PC-9 (cell line): Measurements from ENCODE around the gene AFF4. TPM values are rescaled to one million over a fixed set of nuclear protein-coding genes. Genes with fewer than 3 reads are reported as not detected.
A peak's percentile ranks its signal among the peaks of the same experiment; 100 is the strongest.
"Not testable (repeated sequence)": the region's sequence is repeated elsewhere in the genome, so short reads cannot be mapped to it uniquely, and the experiment has no call there.

ENCODE experiments used
- BruUV-seq: library from RNA; stranded (reverse); fragments of 400-500 nt; replicated peaks from 2 replicates; lab custom pipeline; 2021; lab: Mats Ljungman, UMichigan
- CTCF ChIA-PET: fragments of 300-600 bp; sonication (Branson Sonifier 250); formaldehyde crosslinking; loops from one replicate; lab custom pipeline; 2022; ENCODE audit warnings: antibody characterized with exemption; lab: Charles Lee
- POLR2A ChIA-PET: fragments of 300-600 bp; sonication (Branson Sonifier 250); formaldehyde crosslinking; loops from one replicate; lab custom pipeline; 2022; ENCODE audit warnings: antibody characterized with exemption; ENCODE audit not compliant: unreplicated experiment; lab: Charles Lee
- DNase-seq, 2 experiments: peaks; one replicate each; pipeline versions ENCODE4 v3.0.0 to v3.0.0-alpha.2; 2015 to 2022; ENCODE audit warnings: mixed read lengths in 1 of 2
- H2AFZ ChIP-seq: fragments of 200-600 bp; sonication (generic); 2 replicates; pipeline ENCODE4 v1.8.1; 2017; ENCODE audit warnings: antibody characterized with exemption
- H3F3A ChIP-seq: fragments of 200-600 bp; sonication (generic); 2 replicates; pipeline ENCODE4 v1.8.1; 2017; ENCODE audit warnings: antibody characterized with exemption, mild to moderate bottlenecking, low read depth; ENCODE audit not compliant: insufficient read depth
- H3K27ac ChIP-seq: fragments of 200-600 bp; sonication (generic); 2 replicates; pipeline ENCODE4 v1.6.1; 2016; ENCODE audit warnings: mixed run types
- H3K27me3 ChIP-seq: fragments of 200-600 bp; sonication (generic); 2 replicates; pipeline ENCODE4 v1.6.1; 2016; ENCODE audit warnings: low read depth, mixed run types; ENCODE audit not compliant: insufficient read depth
- H3K36me3 ChIP-seq: fragments of 200-600 bp; sonication (generic); 2 replicates; pipeline ENCODE4 v1.6.1; 2016; ENCODE audit warnings: low read depth, mixed run types
- H3K4me1 ChIP-seq: fragments of 200-600 bp; sonication (generic); replicated peaks from 2 replicates; pipeline ENCODE4 v1.6.1; 2016; ENCODE audit warnings: mixed run types; ENCODE audit not compliant: insufficient read depth
- H3K4me2 ChIP-seq: fragments of 200-600 bp; sonication (generic); 2 replicates; pipeline ENCODE4 v1.6.1; 2017; ENCODE audit warnings: mixed run types
- H3K4me3 ChIP-seq: fragments of 200-600 bp; sonication (generic); 2 replicates; pipeline ENCODE4 v1.6.1; 2016; ENCODE audit warnings: mixed run types
- H3K79me2 ChIP-seq: fragments of 200-600 bp; sonication (generic); 2 replicates; pipeline ENCODE4 v1.6.1; 2017; ENCODE audit warnings: low read depth, mixed run types
- H3K9me2 ChIP-seq: fragments of 200-600 bp; sonication (generic); 2 replicates; pipeline ENCODE4 v1.8.1; 2017; ENCODE audit warnings: mild to moderate bottlenecking; ENCODE audit not compliant: insufficient read depth
- H3K9me3 ChIP-seq: fragments of 200-600 bp; sonication (generic); 2 replicates; pipeline ENCODE4 v1.8.1; 2016; ENCODE audit warnings: low read depth; ENCODE audit not compliant: insufficient read depth
- H4K20me1 ChIP-seq: fragments of 200-600 bp; sonication (generic); 2 replicates; pipeline ENCODE4 v1.8.1; 2017; ENCODE audit not compliant: insufficient read depth
- EZH2 ChIP-seq: fragments of 200-600 bp; sonication (generic); IDR thresholded peaks from 2 replicates; pipeline ENCODE4 v1.8.0; 2017; ENCODE audit warnings: antibody characterized with exemption, low read depth
- intact Hi-C: fragments of 100-400 bp; cut with micrococcal nuclease; formaldehyde crosslinking; loops from one replicate; pipeline ENCODE4 v1.10.0; 2022; ENCODE audit not compliant: unreplicated experiment
- total RNA-seq: library from RNA; stranded (reverse); gene quantifications from 2 replicates; pipeline ENCODE4 v1.2.3, GENCODE V29; 2021
- TF ChIP-seq, protein P1 (sequence below): fragments of 200-600 bp; sonication (generic); conservative IDR thresholded peaks from 2 replicates; pipeline ENCODE4 v1.6.1; 2017; ENCODE audit warnings: mixed run types, antibody characterized with exemption, mild to moderate bottlenecking, moderate library complexity

The AFF4 gene
- total RNA-seq, 1 experiment from 2014 or later = 59.5 TPM

DNA sequence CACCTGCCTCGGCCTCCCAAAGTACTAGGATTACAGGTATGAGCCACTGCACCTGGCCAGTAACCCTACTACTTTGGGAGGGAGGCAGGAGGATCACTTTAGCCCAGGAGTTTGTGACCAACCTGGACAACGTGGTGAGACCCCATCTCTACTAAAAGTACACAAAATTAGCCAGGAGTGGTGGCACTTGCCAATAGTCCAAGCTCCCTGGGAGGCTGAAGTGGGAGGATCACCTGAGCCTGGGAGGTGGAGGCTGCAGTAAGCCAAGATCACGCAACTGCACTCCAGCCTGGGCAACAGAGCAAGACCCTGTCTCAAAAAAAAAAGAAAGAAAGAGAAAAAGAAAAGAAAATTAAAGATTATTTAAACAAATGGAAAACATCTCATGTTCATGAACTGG, 107.4 kb downstream of the AFF4 start:
- Histone ChIP-seq H3K36me3 (no peaks in the 10 kb centered on the region), H3K4me1 (no peaks in the 10 kb centered on the region), H3K4me2 (no peak overlapping the region), H3K27me3 (no peaks in the 10 kb centered on the region), H3K27ac (no peak overlapping the region), H4K20me1 (no peaks in the 10 kb centered on the region), H3K4me3 (no peak overlapping the region), H2AFZ (no peak overlapping the region), H3K9me3 (no peaks in the 10 kb centered on the region), H3F3A (no peaks in the 10 kb centered on the region), H3K9me2 (no peaks in the 10 kb centered on the region), H3K79me2 (no peaks in the 10 kb centered on the region)
- intact Hi-C loops = no loop called here
- ChIA-PET CTCF (no interaction called here), POLR2A (no interaction called here)
- no peak for DNase-seq
- BruUV-seq = no TSS peak
- TF ChIP-seq, protein P1, sequence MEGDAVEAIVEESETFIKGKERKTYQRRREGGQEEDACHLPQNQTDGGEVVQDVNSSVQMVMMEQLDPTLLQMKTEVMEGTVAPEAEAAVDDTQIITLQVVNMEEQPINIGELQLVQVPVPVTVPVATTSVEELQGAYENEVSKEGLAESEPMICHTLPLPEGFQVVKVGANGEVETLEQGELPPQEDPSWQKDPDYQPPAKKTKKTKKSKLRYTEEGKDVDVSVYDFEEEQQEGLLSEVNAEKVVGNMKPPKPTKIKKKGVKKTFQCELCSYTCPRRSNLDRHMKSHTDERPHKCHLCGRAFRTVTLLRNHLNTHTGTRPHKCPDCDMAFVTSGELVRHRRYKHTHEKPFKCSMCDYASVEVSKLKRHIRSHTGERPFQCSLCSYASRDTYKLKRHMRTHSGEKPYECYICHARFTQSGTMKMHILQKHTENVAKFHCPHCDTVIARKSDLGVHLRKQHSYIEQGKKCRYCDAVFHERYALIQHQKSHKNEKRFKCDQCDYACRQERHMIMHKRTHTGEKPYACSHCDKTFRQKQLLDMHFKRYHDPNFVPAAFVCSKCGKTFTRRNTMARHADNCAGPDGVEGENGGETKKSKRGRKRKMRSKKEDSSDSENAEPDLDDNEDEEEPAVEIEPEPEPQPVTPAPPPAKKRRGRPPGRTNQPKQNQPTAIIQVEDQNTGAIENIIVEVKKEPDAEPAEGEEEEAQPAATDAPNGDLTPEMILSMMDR = no peak
- TF ChIP-seq EZH2 = no peak

DNA sequence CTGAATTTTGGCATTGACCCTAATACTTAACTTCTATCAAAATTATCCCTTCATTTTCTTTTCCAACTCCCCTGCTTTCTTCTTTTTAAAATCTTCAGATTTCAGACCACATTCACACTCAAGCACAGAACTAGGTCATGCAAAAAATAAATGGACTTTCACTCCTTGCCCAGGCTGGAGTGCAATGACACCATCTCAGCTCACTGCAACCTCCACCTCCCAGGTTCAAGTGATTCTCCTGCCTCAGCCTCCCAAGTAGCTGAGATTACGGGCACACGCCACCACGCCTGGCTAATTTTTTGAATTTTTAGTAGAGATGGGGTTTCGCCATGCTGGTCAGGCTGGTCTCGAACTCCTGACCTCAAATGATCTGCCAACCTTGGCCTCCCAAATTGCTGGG, 108.4 kb downstream of the AFF4 start:
- DNase-seq, BruUV-seq, H3K27me3 ChIP-seq, intact Hi-C loops, H3K79me2 ChIP-seq, H3K9me2 ChIP-seq, H3F3A ChIP-seq, H3K4me2 ChIP-seq, H2AFZ ChIP-seq, H3K36me3 ChIP-seq, H3K4me3 ChIP-seq, H3K9me3 ChIP-seq, H3K27ac ChIP-seq, H4K20me1 ChIP-seq, CTCF ChIA-PET, H3K4me1 ChIP-seq, POLR2A ChIA-PET: not testable (repeated sequence)

DNA sequence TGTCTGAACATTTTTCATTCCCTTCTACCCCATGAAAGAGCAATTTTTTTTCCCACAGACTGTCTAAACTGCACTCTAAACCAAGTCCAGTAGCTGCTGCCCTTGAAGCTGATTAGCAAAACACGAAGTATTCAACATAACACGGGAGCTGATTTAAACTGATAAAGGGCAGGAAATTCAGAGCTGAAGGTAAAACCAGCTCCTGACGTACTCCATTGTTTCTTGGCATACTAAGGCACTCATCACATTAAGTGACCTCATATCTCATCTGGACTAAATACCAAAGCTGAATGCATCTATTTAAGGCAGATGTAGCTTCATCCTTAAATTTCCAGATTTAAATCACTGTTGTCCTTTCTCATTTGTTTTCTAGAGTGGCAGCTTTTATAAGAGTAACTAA, 109.1 kb downstream of the AFF4 start:
- no peak overlapping the region for H3K27ac ChIP-seq
- BruUV-seq = no TSS peak
- H3K4me2 ChIP-seq = no peak overlapping the region
- H3K9me3 ChIP-seq = no peaks in the 10 kb centered on the region
- 0 out of 2 replicates have a peak, but pooled peaks cover under 1% of the 10 kb centered on the region for H3F3A ChIP-seq
- H3K4me1 ChIP-seq = peaks cover 5% of the 10 kb centered on the region
- no peaks in the 10 kb centered on the region for H4K20me1 ChIP-seq
- no peak for DNase-seq
- ChIA-PET CTCF (no interaction called here), POLR2A (no interaction called here)
- H2AFZ ChIP-seq = peak overlapping the region; percentile 57; the same call in 1 of the 2 replicates
- H3K27me3 ChIP-seq = no peaks in the 10 kb centered on the region
- no peaks in the 10 kb centered on the region for H3K36me3 ChIP-seq
- H3K9me2 ChIP-seq = no peaks in the 10 kb centered on the region
- no peak for TF ChIP-seq EZH2
- TF ChIP-seq, protein P1 = no peak
- H3K4me3 ChIP-seq = no peak overlapping the region
- H3K79me2 ChIP-seq = no peaks in the 10 kb centered on the region
- intact Hi-C loops = no loop called here

DNA sequence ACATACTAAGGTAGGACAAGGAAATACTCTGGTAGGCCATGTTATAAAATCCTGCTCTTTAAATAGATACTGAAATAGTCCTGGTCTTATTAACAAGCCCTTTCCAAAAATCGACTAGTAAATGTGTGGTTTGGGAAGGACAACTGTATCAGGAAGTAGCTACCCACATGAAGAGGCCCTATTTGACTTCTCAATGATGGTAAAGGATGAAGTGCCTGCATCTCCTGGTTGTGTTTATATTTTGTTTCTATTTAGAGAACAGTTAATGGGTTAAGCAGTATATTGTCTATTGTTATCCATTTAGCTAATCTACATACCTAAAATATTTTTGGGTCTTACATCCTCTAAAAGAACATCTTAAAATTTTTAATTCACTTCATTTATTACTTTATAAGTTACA, 109.6 kb downstream of the AFF4 start:
- no TSS peak for BruUV-seq
- no peak for DNase-seq

More for the DNA sequence above, 109.6 kb downstream of the AFF4 start:
- H3K4me3 ChIP-seq = no peak overlapping the region
- no peak overlapping the region for H3K4me2 ChIP-seq
- H3K9me3 ChIP-seq = no peaks in the 10 kb centered on the region
- H3K4me1 ChIP-seq = peaks cover 9% of the 10 kb centered on the region
- H2AFZ ChIP-seq = no peak overlapping the region
- no peak overlapping the region for H3K27ac ChIP-seq
- TF ChIP-seq EZH2 = no peak
- TF ChIP-seq, protein P1 = no peak
- intact Hi-C loops = no loop called here
- H3K9me2 ChIP-seq = no peaks in the 10 kb centered on the region
- ChIA-PET POLR2A (no interaction called here), CTCF (no interaction called here)
- no peaks in the 10 kb centered on the region for H3K79me2 ChIP-seq
- no peaks in the 10 kb centered on the region for H4K20me1 ChIP-seq
- H3F3A ChIP-seq = 0 out of 2 replicates have a peak, but pooled peaks cover 5% of the 10 kb centered on the region
- no peaks in the 10 kb centered on the region for H3K27me3 ChIP-seq
- no peaks in the 10 kb centered on the region for H3K36me3 ChIP-seq
